HG02870 (cell line): ENCODE data around the gene LALBA.
"Not testable (repeated sequence)": the region's sequence is repeated elsewhere in the genome, so short reads cannot be mapped to it uniquely, and the experiment has no call there.

Experiments
- ATAC-seq: cut with Tn5 transposase; IDR thresholded peaks from one replicate; pipeline ENCODE4 v1.9.1; 2021; ENCODE audit warnings: mild to moderate bottlenecking, moderate library complexity; ENCODE audit not compliant: unreplicated experiment

The LALBA gene

DNA sequence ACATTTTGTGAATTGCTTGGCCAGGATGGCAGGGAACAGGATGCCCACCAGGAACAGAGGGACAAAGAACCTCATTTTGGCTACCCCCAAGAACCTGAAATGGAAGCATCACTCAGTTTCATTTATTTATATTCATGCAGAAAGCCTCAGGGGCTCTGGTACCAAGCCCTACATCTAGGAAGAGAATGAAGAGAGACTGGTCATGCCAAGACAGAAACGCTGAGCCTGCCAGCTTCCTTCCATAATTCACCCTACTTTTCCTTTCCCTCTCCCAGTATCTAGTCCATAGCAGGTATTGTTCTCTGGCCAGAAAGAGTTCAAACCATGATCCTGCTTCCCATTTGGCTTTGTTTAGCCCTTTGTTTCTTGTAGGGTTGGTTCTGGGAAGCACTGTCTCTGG, at the start of gene LALBA:
TSS of gene LALBA (minus strand) at position 101 of the 400 bp plus-strand sequence. CDS start at position 75, 26 bp downstream.
- ATAC-seq: no peak

DNA sequence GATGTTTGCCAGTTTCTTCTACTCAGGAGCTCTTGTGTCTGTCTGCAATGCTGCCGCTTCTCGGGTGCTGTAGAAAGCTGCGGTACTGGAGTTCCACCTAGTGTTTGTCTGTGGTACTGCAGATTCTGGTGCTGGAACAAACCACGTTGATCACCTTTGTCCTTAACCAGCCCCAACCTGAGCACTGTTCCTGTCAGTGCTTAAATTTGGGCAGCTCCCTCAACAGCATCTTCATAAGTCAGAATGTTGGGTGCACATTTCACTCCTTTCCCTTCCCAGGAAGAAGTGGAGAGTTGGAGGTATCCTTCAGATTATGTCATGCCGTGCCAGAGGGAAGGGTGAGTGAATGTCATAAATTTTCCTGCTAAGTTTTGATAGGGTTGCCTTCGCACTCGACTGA, 48.7 kb upstream of the LALBA start:
- no peak for ATAC-seq

DNA sequence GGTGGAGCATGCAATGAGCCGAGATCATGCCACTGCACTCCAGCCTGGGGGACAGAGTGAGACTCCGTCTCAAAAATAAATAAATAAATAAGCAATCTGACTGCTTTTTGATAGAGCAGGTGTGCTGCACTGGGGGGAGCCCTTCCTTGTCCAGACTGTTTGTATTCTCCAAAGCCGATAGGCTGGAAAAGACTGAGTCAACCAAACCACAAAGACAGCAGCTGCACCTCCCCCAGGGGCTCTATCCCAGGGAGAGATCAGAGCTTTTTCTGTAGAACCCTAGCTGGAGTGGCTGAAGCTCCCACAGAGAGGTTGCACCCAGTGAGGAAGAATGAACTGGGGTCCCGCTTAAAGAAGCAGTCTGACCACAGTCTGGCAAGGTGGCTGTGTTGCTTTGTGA, 45.8 kb upstream of the LALBA start:
- no peak for ATAC-seq

DNA sequence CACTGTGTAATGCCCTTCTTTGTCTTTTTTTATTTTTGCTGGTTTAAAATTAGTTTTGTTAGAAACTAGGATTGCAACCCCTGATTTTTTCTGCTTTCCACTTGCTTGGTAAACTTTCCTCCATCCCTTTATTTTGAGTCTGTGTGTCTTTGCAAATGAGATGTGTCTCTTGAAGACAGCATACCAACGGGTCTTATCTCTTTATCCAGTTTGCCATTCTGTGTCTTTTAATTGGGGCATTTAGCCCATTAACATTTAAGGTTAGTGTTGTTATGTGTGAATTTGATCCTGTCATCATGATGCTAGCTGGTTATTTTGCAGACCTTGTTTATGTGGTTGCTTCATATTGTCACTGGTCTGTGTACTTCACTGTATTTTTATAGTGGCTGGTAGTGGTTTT, 43.5 kb upstream of the LALBA start:
- no peak for ATAC-seq

DNA sequence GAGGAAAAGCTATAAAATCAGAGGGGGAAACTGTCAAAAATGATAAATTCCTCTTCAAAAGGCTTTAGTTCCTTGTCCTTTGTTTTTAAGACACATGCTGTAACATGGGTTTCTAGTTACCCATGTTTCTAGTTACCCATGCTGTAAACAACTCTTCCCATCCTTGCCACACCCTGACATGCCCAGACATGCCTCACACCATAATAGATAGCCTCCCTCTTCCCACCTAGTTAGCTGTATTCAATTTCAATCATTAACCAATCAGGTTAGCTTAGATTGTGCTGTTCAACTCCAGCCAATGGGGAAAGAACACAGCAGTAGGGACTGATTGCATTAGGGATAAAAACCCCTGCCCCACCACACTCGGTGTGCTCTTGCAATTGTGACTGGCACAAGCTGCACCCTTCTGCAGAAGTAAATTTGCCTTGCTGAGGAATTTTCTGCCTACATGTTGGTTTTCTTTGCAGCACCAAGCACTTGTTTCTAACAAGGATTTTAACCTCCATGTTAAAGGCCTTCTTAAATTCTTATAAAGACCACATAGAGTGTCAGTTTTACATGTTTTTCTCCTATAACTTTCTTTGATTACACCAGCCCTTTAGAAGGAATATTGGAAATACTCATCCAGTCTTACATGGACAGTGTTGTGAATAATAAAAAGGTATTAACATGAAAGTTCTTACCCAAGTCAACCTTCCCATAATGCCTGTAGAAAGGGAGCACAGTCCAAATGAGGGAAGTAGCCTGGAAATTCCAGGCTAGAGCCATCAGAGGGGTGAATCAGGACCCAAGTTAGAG, 32.5 kb upstream of the LALBA start:
- ATAC-seq: no peak

GRCh38 chr12:48601013-48601756, 31.3 kb upstream of the LALBA start:
- peak; percentile 96 for ATAC-seq

- no peak for ATAC-seq
These were observed 30.7 kb upstream of the LALBA start for GRCh38 chr12:48600552-48600951.

DNA sequence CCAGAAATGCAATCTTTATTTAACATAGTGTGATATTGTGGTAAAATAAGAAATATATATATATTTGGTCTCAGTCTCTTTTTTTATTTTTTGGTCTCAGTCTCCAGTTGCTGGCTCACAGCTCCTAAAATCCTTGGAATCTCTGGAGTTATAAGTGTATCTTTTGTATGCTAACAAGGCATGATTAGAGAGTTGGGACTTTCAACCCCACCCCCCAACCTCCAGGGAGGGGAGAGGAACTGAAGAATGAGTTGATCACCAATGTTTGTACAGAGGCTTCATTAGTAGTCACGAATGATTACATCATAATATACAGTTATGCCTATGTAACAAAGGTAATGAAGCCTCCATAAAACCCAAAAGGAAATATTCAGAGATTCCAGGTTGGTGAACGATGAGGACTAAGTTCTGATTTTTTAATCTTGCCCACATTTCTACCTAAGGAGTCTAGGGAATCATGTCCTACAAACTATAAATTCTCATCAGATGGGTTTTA, 22.8 kb upstream of the LALBA start:
- no peak for ATAC-seq

DNA sequence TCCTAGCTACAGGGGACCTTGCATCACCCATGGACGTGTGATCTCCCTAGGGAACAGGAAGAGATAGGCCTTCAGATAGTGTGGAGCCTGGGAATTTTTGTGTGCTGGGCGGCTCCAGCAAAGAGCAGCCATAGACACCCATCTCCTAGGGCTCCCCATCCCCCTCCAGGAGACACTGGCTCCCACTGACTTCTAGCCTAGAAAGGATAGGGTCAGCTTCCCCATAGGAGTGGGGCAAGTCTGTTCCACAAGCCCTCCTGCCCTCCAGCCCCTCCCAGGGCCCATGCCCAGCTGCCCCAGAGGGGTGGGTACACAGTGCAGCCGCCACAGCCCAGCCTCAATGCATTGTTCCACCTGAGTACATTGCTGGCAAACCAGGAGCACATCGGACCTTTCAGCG, 16.5 kb upstream of the LALBA start:
- ATAC-seq: no peak

- no peak for ATAC-seq
These were observed 13.9 kb upstream of the LALBA start for GRCh38 chr12:48583728-48584127.

- no peak for ATAC-seq
These were observed 11.0 kb upstream of the LALBA start for GRCh38 chr12:48580831-48581230.

DNA sequence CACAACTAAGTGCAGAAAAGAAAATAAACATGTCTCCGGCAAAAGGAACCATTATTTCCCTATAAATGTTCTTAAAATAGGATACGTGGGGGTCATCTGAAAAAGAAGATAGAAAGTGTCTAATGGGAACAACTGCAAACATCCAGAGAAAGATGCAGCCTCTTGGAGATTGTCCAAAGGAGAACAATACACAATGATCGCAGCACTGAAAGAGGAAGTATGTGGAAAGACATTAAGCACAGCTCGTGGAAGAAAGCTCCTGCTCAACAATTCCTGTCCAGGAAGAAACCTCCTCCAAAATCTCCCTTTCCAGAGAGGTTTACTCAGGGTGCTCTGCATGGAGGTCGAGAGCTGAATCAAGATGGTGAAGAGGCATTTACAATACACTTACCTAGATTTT, 2.5 kb upstream of the LALBA start:
- ATAC-seq: no peak

GRCh38 chr12:48567731-48568130, 2.1 kb downstream of the LALBA start:
- ATAC-seq: no peak

GRCh38 chr12:48557919-48558318, 11.9 kb downstream of the LALBA start:
- ATAC-seq: no peak

- no peak for ATAC-seq
These were observed 13.2 kb downstream of the LALBA start for GRCh38 chr12:48556631-48557030.

DNA sequence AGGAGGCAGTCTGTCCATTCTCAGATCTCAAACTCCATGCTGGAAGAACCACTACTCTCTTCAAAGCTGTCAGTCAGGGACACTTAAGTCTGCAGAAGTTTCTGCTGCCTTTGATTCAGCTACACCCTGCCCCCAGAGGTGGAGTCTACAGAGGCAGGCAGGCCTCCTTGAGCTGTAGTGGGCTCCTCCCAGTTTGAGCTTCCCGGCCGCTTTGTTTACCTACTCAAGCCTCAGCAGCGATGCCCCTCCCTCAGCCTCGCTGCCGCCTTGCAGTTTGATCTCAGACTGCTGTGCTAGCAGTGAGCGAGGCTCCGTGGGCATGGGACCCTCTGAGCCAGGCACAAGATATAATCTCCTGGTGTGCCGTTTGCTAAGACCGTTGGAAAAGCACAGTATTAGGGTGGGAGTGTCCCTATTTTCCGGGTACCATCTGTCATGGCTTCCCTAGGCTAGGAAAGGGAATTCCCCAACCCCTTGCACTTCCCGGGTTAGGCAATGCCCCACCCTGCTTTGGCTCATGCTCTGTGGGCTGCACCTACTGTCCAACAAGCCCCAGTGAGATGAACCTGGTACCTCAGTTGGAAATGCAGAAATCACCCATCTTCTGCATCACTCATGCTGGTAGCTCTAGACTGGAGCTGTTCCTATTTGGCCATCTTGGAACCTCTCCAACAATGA, 16.0 kb downstream of the LALBA start:
- ATAC-seq: not testable (repeated sequence)

GRCh38 chr12:48551636-48552035, 18.2 kb downstream of the LALBA start:
- ATAC-seq: not testable (repeated sequence)

DNA sequence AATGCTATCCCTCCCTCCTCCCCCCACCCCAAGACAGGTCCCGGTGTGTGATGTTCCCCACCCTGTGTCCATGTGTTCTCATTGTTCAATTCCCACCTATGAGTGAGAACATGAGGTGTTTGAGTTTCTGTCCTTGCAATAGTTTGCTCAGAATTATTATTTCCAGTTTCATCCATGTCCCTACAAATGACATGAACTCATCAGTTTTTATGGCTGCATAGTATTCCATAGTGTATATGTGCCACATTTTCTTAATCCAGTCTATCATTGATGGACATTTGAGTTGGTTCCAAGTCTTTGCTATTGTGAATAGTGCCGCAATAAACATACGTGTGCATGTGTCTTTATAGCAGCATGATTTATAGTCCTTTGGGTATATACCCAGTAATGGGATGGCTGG, 22.8 kb downstream of the LALBA start:
- ATAC-seq: not testable (repeated sequence)

- no peak for ATAC-seq
These were observed 23.9 kb downstream of the LALBA start for GRCh38 chr12:48545833-48546469.

GRCh38 chr12:48542300-48542928, 27.4 kb downstream of the LALBA start:
- ATAC-seq: no peak

GRCh38 chr12:48536602-48537001, 33.2 kb downstream of the LALBA start:
- no peak for ATAC-seq
